Measurements from ENCODE around the gene SLC45A1.

DNA sequence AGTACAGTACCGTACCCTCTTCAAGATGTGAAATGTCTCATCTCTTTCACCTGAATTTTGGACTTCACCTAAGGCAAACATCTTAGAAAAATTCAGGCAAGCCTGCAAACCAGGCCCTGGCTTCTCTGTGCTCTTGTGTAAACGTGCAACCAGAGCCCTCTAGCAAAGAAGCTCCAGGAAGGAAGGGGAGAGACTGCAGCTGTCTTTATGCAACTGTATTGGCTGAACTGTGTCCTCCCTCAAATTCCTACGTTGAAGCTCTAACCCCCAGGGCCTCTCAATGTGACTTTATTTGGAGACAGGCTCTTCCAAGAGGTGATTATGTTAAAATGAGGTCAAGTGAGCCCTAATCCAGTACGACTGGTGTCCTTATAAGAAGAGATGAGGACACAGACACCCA is 60.3 kb downstream of the SLC45A1 start:
- TF ChIP-seq, protein P1, sequence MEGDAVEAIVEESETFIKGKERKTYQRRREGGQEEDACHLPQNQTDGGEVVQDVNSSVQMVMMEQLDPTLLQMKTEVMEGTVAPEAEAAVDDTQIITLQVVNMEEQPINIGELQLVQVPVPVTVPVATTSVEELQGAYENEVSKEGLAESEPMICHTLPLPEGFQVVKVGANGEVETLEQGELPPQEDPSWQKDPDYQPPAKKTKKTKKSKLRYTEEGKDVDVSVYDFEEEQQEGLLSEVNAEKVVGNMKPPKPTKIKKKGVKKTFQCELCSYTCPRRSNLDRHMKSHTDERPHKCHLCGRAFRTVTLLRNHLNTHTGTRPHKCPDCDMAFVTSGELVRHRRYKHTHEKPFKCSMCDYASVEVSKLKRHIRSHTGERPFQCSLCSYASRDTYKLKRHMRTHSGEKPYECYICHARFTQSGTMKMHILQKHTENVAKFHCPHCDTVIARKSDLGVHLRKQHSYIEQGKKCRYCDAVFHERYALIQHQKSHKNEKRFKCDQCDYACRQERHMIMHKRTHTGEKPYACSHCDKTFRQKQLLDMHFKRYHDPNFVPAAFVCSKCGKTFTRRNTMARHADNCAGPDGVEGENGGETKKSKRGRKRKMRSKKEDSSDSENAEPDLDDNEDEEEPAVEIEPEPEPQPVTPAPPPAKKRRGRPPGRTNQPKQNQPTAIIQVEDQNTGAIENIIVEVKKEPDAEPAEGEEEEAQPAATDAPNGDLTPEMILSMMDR (conservative IDR thresholded peaks at IDR 0.05; ENCODE audit: low read depth, low read length) = no peak
- no peak for TF ChIP-seq RFX5 (IDR thresholded peaks at IDR 0.05; ENCODE audit: low read depth, low read length)
- TF ChIP-seq FOS (IDR thresholded peaks at IDR 0.05; ENCODE audit: low read depth, low read length) = no peak
- no peak for TF ChIP-seq NFE2L2 (IDR thresholded peaks at IDR 0.05; ENCODE audit: low read depth, low read length)
- TF ChIP-seq, protein P2, sequence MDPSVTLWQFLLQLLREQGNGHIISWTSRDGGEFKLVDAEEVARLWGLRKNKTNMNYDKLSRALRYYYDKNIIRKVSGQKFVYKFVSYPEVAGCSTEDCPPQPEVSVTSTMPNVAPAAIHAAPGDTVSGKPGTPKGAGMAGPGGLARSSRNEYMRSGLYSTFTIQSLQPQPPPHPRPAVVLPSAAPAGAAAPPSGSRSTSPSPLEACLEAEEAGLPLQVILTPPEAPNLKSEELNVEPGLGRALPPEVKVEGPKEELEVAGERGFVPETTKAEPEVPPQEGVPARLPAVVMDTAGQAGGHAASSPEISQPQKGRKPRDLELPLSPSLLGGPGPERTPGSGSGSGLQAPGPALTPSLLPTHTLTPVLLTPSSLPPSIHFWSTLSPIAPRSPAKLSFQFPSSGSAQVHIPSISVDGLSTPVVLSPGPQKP (IDR thresholded peaks at IDR 0.05; ENCODE audit: borderline replicate concordance, low read depth, low read length) = no peak
- no peak for TF ChIP-seq RAD21 (IDR thresholded peaks at IDR 0.05; ENCODE audit: low read length)
- no peak for TF ChIP-seq SMC3 (IDR thresholded peaks at IDR 0.05; ENCODE audit: low read depth, low read length)
- TF ChIP-seq CEBPB (IDR thresholded peaks at IDR 0.05; ENCODE audit: low read depth, low read length) = no peak
- TF ChIP-seq MAFK (IDR thresholded peaks at IDR 0.05; ENCODE audit: low read depth, low read length) = no peak
- no peak for TF ChIP-seq POLR2A (IDR thresholded peaks at IDR 0.05; ENCODE audit: low read depth, low read length)
- TF ChIP-seq MXI1 (IDR thresholded peaks at IDR 0.05; ENCODE audit: borderline replicate concordance, low read depth, low read length) = no peak
- TF ChIP-seq, protein P3, sequence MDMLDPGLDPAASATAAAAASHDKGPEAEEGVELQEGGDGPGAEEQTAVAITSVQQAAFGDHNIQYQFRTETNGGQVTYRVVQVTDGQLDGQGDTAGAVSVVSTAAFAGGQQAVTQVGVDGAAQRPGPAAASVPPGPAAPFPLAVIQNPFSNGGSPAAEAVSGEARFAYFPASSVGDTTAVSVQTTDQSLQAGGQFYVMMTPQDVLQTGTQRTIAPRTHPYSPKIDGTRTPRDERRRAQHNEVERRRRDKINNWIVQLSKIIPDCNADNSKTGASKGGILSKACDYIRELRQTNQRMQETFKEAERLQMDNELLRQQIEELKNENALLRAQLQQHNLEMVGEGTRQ (IDR thresholded peaks at IDR 0.05; ENCODE audit: low read depth, low read length) = no peak

All from IMR-90 (cell line).